Measurements from ENCODE around the gene RAB11FIP5. TPM values are rescaled to one million over a fixed set of nuclear protein-coding genes. Genes with fewer than 3 reads are reported as not detected.

The RAB11FIP5 gene
- total RNA-seq, 4 donors from 2014 or later: 16.6 to 40.1 (median 20.7) TPM

- ATAC-seq (ENCODE audit: low FRiP score): no peak
- no peak for TF ChIP-seq CTCF (IDR thresholded peaks at IDR 0.05)
- no peak for DNase-seq (ENCODE audit: low spot score)
These were observed 3.1 kb downstream of the RAB11FIP5 start for GRCh38 chr2:73109431-73110167.

GRCh38 chr2:73107211-73107926, 5.4 kb downstream of the RAB11FIP5 start:
- TF ChIP-seq CTCF (IDR thresholded peaks at IDR 0.05): no peak
- no peak for DNase-seq (ENCODE audit: low spot score)
- ATAC-seq (ENCODE audit: low FRiP score): no peak

- ATAC-seq (ENCODE audit: low FRiP score) (no peak), DNase-seq (ENCODE audit: low spot score) (no peak)
- TF ChIP-seq CTCF (IDR thresholded peaks at IDR 0.05): no peak
These were observed 6.0 kb downstream of the RAB11FIP5 start for GRCh38 chr2:73106791-73107190.

GRCh38 chr2:73105511-73105971, 7.2 kb downstream of the RAB11FIP5 start:
- no peak for TF ChIP-seq CTCF (IDR thresholded peaks at IDR 0.05)
- DNase-seq (ENCODE audit: low spot score) (no peak), ATAC-seq (ENCODE audit: low FRiP score) (no peak)

GRCh38 chr2:73104933-73105332, 7.8 kb downstream of the RAB11FIP5 start:
- TF ChIP-seq CTCF (IDR thresholded peaks at IDR 0.05): no peak
- ATAC-seq (ENCODE audit: low FRiP score) (no peak), DNase-seq (ENCODE audit: low spot score) (no peak)

- ATAC-seq (ENCODE audit: low FRiP score) (no peak), DNase-seq (ENCODE audit: low spot score) (no peak)
- TF ChIP-seq CTCF (IDR thresholded peaks at IDR 0.05): no peak
These were observed 9.7 kb downstream of the RAB11FIP5 start for GRCh38 chr2:73103018-73103542.
